ENCODE measurements around the gene C1orf174.

The C1orf174 gene

GRCh38 chr1:3894626-3895278 is 5.3 kb downstream of the C1orf174 start:
- DNase-seq (ENCODE audit: low read depth) = no peak

GRCh38 chr1:3893190-3893589 is 6.9 kb downstream of the C1orf174 start:
- DNase-seq (ENCODE audit: low read depth) = no peak

GRCh38 chr1:3892748-3893147 is 7.3 kb downstream of the C1orf174 start:
- no peak for DNase-seq (ENCODE audit: low read depth)

- no peak for DNase-seq (ENCODE audit: low read depth)
Measured at GRCh38 chr1:3891329-3891865, 8.7 kb downstream of the C1orf174 start.

- DNase-seq (ENCODE audit: low read depth) = no peak
Measured at GRCh38 chr1:3890389-3891328, 9.4 kb downstream of the C1orf174 start.

GRCh38 chr1:3889936-3890335 is 10.1 kb downstream of the C1orf174 start:
- DNase-seq (ENCODE audit: low read depth) = no peak

- no peak for DNase-seq (ENCODE audit: low read depth)
Measured at GRCh38 chr1:3888301-3888700, 11.8 kb downstream of the C1orf174 start.

- DNase-seq (ENCODE audit: low read depth) = no peak
Measured at GRCh38 chr1:3886691-3887090, 13.4 kb downstream of the C1orf174 start.

GRCh38 chr1:3886106-3886670 is 13.9 kb downstream of the C1orf174 start:
- DNase-seq (ENCODE audit: low read depth) = no peak

- DNase-seq (ENCODE audit: low read depth) = no peak
Measured at GRCh38 chr1:3885611-3886010, 14.5 kb downstream of the C1orf174 start.

GRCh38 chr1:3884966-3885365 is 15.1 kb downstream of the C1orf174 start:
- no peak for DNase-seq (ENCODE audit: low read depth)

GRCh38 chr1:3883194-3883925 is 16.7 kb downstream of the C1orf174 start:
- no peak for DNase-seq (ENCODE audit: low read depth)

GRCh38 chr1:3881193-3881480 is 18.9 kb downstream of the C1orf174 start:
- no peak for DNase-seq (ENCODE audit: low read depth)

- no peak for DNase-seq (ENCODE audit: low read depth)
Measured at GRCh38 chr1:3880429-3881192, 19.5 kb downstream of the C1orf174 start.

GRCh38 chr1:3879787-3880428 is 20.2 kb downstream of the C1orf174 start:
- no peak for DNase-seq (ENCODE audit: low read depth)

- DNase-seq (ENCODE audit: low read depth) = no peak
Measured at GRCh38 chr1:3879099-3879498, 21.0 kb downstream of the C1orf174 start.

- DNase-seq (ENCODE audit: low read depth) = no peak
Measured at GRCh38 chr1:3876716-3877115, 23.4 kb downstream of the C1orf174 start.

- no peak for DNase-seq (ENCODE audit: low read depth)
Measured at GRCh38 chr1:3874736-3875135, 25.3 kb downstream of the C1orf174 start.

GRCh38 chr1:3872546-3872945 is 27.5 kb downstream of the C1orf174 start:
- DNase-seq (ENCODE audit: low read depth) = no peak

GRCh38 chr1:3871451-3871805 is 28.6 kb downstream of the C1orf174 start:
- DNase-seq (ENCODE audit: low read depth) = no peak

- DNase-seq (ENCODE audit: low read depth) = no peak
Measured at GRCh38 chr1:3869751-3870301, 30.2 kb downstream of the C1orf174 start.
